ENCODE measurements around the gene TNPO3. TPM values are rescaled to one million over a fixed set of nuclear protein-coding genes. Genes with fewer than 3 reads are reported as not detected.

Gene TNPO3
- total RNA-seq, 1 donor from 2014 or later: 52.5 TPM

DNA sequence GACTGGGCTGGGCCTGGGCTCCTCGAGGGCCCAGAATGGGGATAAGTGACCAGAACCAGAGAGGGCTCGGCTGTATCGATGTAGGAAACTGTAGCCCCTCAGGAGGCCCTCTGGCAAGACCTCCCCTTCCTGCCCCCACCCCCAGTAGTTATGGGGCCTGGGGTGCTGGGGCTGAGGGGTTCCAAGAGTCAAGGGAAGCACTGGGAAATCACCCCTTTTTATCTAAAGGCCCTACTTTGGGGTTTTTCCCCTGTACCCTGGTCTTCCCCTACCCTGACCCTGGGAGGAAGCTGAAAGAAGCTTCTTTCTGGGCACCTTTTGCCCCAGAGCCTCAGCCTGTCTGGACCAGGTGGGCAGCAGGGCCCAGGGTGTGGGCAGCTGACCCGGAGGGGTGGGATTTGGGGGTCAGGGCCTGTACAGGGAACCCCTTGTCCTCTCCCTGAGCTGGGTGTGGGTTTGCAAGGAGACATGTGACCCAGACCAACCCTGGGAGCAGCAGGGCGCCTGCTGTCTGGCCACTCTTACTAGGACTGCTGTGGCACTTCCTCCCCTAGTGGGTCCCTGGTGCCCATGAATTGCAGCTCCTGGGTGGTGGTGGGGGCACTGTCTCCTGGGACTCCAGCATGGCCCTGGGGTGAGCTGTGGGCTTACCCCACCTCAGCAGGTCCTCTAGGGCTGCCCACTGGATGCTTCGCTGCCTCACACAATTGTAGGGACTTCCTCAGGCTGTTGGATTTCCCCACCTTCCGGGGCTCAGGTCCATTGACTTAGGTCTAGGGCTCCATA is 115.6 kb downstream of the TNPO3 start:
- TF ChIP-seq, protein P1, sequence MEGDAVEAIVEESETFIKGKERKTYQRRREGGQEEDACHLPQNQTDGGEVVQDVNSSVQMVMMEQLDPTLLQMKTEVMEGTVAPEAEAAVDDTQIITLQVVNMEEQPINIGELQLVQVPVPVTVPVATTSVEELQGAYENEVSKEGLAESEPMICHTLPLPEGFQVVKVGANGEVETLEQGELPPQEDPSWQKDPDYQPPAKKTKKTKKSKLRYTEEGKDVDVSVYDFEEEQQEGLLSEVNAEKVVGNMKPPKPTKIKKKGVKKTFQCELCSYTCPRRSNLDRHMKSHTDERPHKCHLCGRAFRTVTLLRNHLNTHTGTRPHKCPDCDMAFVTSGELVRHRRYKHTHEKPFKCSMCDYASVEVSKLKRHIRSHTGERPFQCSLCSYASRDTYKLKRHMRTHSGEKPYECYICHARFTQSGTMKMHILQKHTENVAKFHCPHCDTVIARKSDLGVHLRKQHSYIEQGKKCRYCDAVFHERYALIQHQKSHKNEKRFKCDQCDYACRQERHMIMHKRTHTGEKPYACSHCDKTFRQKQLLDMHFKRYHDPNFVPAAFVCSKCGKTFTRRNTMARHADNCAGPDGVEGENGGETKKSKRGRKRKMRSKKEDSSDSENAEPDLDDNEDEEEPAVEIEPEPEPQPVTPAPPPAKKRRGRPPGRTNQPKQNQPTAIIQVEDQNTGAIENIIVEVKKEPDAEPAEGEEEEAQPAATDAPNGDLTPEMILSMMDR (conservative IDR thresholded peaks at IDR 0.05; ENCODE audit: low read depth, low read length): no peak
- peak overlapping the region; percentile 2 for H3K4me3 ChIP-seq (ENCODE audit: low read depth, low read length)

GRCh38 chr7:128938544-128939074 is 116.3 kb downstream of the TNPO3 start:
- TF ChIP-seq, protein P1 (conservative IDR thresholded peaks at IDR 0.05; ENCODE audit: low read depth, low read length): no peak
- no peak for DNase-seq (ENCODE audit: low read depth)
- peak overlapping the region; percentile 81 for H3K4me3 ChIP-seq (ENCODE audit: low read depth, low read length)

More for the DNA sequence above, 115.6 kb downstream of the TNPO3 start:
- no peak for DNase-seq (ENCODE audit: low read depth)

GRCh38 chr7:128937647-128938543 is 117.0 kb downstream of the TNPO3 start, which contains the start of gene IRF5:
TSS of gene IRF5 (plus strand) at chr7:128937927. CDS start at chr7:128942082, 4,155 bp downstream.
- H3K4me3 ChIP-seq (ENCODE audit: low read depth, low read length): peak within 1 kb of the TSS; percentile 81
- DNase-seq (ENCODE audit: low read depth): no peak
- TF ChIP-seq, protein P1 (conservative IDR thresholded peaks at IDR 0.05; ENCODE audit: low read depth, low read length): no peak

DNA sequence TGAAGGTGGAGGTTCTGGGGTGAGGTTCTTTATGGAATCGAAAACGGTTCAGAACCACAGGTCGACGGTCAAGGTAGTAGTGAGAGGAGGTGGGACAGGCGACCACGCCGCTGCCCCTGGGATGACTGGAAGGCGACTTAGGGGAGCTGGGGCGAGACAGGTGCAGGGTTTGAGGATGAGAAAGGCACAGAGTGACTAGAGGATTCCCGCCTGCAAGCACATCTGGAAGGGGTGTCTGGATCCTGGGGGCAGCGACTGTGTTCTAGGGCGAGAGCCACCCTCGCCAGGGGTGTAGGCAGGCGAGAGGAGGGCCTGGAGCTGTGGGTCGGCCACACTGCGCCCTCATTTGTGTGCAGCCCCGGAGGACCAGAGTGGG is 117.7 kb downstream of the TNPO3 start:
- peak overlapping the region; percentile 81 for H3K4me3 ChIP-seq (ENCODE audit: low read depth, low read length)
- TF ChIP-seq, protein P1 (conservative IDR thresholded peaks at IDR 0.05; ENCODE audit: low read depth, low read length): no peak
- DNase-seq (ENCODE audit: low read depth): no peak

- no peak for DNase-seq (ENCODE audit: low read depth)
- TF ChIP-seq, protein P1 (conservative IDR thresholded peaks at IDR 0.05; ENCODE audit: low read depth, low read length): no peak
- no peak overlapping the region for H3K4me3 ChIP-seq (ENCODE audit: low read depth, low read length)
These were observed 118.1 kb downstream of the TNPO3 start for GRCh38 chr7:128936798-128937197.

- DNase-seq (ENCODE audit: low read depth): no peak
- TF ChIP-seq, protein P1 (conservative IDR thresholded peaks at IDR 0.05; ENCODE audit: low read depth, low read length): no peak
These were observed 119.6 kb downstream of the TNPO3 start for GRCh38 chr7:128935342-128935730.

More at GRCh38 chr7:128935342-128935730, 119.6 kb downstream of the TNPO3 start:
- H3K4me3 ChIP-seq (ENCODE audit: low read depth, low read length): no peak overlapping the region

All from epithelial cell of proximal tubule (primary cell).